HL-60 (cell line): ENCODE data around the gene RAD18.

Experiments used
- CTCF ChIP-seq: IDR thresholded peaks from one replicate; pipeline ENCODE4 v1.5.1; 2011; ENCODE audit warnings: low read length, control low read depth, inconsistent platforms; ENCODE audit not compliant: insufficient read depth
- POLR2AphosphoS5 ChIP-seq: IDR thresholded peaks from 2 replicates; pipeline ENCODE4 v1.6.1; 2012; ENCODE audit warnings: low read depth
- SPI1 ChIP-seq: IDR thresholded peaks from 2 replicates; pipeline ENCODE4 v1.6.1; 2012; ENCODE audit warnings: low read depth, mild to moderate bottlenecking, borderline replicate concordance

- no peak for TF ChIP-seq POLR2AphosphoS5
- peak; percentile 84 for TF ChIP-seq SPI1
- TF ChIP-seq CTCF, result no peak
These were observed 8.1 kb downstream of the RAD18 start for GRCh38 chr3:8954938-8955763.
